ENCODE results near the gene ME3.

- TF ChIP-seq CTCF (IDR thresholded peaks at IDR 0.05), result peak in 1 of 5 experiments; percentile 14
- no peak for TF ChIP-seq EP300 (IDR thresholded peaks at IDR 0.05)
Measured at GRCh38 chr11:86571273-86571948, 101.0 kb downstream of the ME3 start.
